ENCODE results near the gene OR2T35. TPM values are rescaled to one million over a fixed set of nuclear protein-coding genes. Genes with fewer than 3 reads are reported as not detected.

Gene OR2T35
- total RNA-seq, 1 donor from 2014 or later, result not detected

- DNase-seq (ENCODE audit: low read depth) (peak; percentile 26), FAIRE-seq (no peak)
Measured at GRCh38 chr1:248631354-248632008, 13.6 kb downstream of the OR2T35 start.

DNA sequence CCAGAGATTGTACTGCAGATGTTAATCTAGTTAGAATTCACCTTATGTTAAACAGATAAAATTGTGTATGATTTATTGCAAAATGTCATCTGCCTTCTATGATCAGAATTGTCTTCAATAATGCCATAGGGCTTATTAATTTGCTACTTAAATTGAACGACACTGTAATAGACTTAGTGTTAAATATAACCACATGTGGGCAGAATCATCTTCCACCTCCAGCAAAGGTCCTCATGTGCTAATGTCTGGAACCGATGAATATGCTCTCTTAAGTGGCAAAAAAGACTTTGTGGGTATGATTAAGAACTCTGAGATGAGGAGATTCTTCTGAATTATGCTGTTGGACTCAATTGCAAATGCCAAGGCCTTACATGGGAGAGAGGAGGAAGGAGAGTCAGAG lies 14.5 kb downstream of the OR2T35 start:
- no peaks in the 10 kb centered on the region for H3K36me3 ChIP-seq (ENCODE audit: control insufficient read depth, insufficient read depth, low read length)
- no peaks in the 10 kb centered on the region for H3K27me3 ChIP-seq (ENCODE audit: control insufficient read depth, insufficient read depth, low read length)
- no peak for DNase-seq (ENCODE audit: low read depth)
- no peak overlapping the region for H3K4me3 ChIP-seq (ENCODE audit: low read depth, low read length)
- FAIRE-seq, result no peak
- no peak for TF ChIP-seq CTCF (IDR thresholded peaks at IDR 0.05; ENCODE audit: insufficient read depth, low read length, severe bottlenecking)

More at GRCh38 chr1:248631354-248632008, 13.6 kb downstream of the OR2T35 start:
- H3K36me3 ChIP-seq (ENCODE audit: control insufficient read depth, insufficient read depth, low read length), result no peaks in the 10 kb centered on the region
- no peaks in the 10 kb centered on the region for H3K27me3 ChIP-seq (ENCODE audit: control insufficient read depth, insufficient read depth, low read length)
- TF ChIP-seq CTCF (IDR thresholded peaks at IDR 0.05; ENCODE audit: insufficient read depth, low read length, severe bottlenecking), result no peak
- H3K4me3 ChIP-seq (ENCODE audit: low read depth, low read length), result no peak overlapping the region

GRCh38 chr1:248627971-248628844 lies 16.9 kb downstream of the OR2T35 start:
- no peak for FAIRE-seq

GRCh38 chr1:248625971-248626370 lies 19.1 kb downstream of the OR2T35 start:
- FAIRE-seq (no peak), DNase-seq (ENCODE audit: low read depth) (no peak)
- no peak for TF ChIP-seq CTCF (IDR thresholded peaks at IDR 0.05; ENCODE audit: insufficient read depth, low read length, severe bottlenecking)
- no peaks in the 10 kb centered on the region for H3K27me3 ChIP-seq (ENCODE audit: control insufficient read depth, insufficient read depth, low read length)
- H3K36me3 ChIP-seq (ENCODE audit: control insufficient read depth, insufficient read depth, low read length), result no peaks in the 10 kb centered on the region
- no peak overlapping the region for H3K4me3 ChIP-seq (ENCODE audit: low read depth, low read length)

More at GRCh38 chr1:248627971-248628844, 16.9 kb downstream of the OR2T35 start:
- no peak for DNase-seq (ENCODE audit: low read depth)
- H3K4me3 ChIP-seq (ENCODE audit: low read depth, low read length), result no peak overlapping the region
- H3K27me3 ChIP-seq (ENCODE audit: control insufficient read depth, insufficient read depth, low read length), result no peaks in the 10 kb centered on the region
- H3K36me3 ChIP-seq (ENCODE audit: control insufficient read depth, insufficient read depth, low read length), result no peaks in the 10 kb centered on the region
- no peak for TF ChIP-seq CTCF (IDR thresholded peaks at IDR 0.05; ENCODE audit: insufficient read depth, low read length, severe bottlenecking)

GRCh38 chr1:248625166-248625565 lies 19.9 kb downstream of the OR2T35 start:
- FAIRE-seq (peak; percentile 77), DNase-seq (ENCODE audit: low read depth) (no peak)
- Histone ChIP-seq H3K4me3 (ENCODE audit: low read depth, low read length) (no peak overlapping the region), H3K27me3 (ENCODE audit: control insufficient read depth, insufficient read depth, low read length) (no peaks in the 10 kb centered on the region), H3K36me3 (ENCODE audit: control insufficient read depth, insufficient read depth, low read length) (no peaks in the 10 kb centered on the region)
- no peak for TF ChIP-seq CTCF (IDR thresholded peaks at IDR 0.05; ENCODE audit: insufficient read depth, low read length, severe bottlenecking)
